ENCODE data around the gene MAPK8IP3. TPM values are rescaled to one million over a fixed set of nuclear protein-coding genes. Genes with fewer than 3 reads are reported as not detected.

Gene MAPK8IP3
- total RNA-seq, 1 experiment from 2014 or later: 41.1 TPM

DNA sequence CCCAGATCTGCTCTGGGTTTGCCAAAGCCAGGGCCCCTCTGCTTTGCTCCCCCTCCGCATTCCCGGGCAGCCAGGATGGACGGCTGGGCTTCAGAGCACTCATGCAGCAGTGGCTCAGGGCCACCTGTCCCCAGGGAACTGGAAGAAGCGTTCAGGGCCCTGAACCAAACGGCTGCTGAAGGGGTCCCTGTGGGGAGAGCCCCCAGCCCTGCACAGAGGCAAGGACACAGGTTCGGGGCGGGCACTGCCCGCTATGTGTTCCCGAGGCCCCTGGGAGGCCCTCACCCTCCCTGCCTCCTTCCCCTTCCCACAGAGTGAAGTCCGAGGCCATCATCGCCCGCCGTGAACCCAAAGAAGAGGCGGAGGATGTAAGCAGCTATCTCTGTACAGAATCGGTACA, 54.9 kb downstream of the MAPK8IP3 start:
- Histone ChIP-seq H3F3A (ENCODE audit: low read length, unreplicated experiment) (no peaks in the 10 kb centered on the region), H3K4me1 (ENCODE audit: insufficient read depth, low read length) (no peaks in the 10 kb centered on the region), H3K9me2 (replicated peaks; ENCODE audit: low read length) (no peaks in the 10 kb centered on the region), H3K4me3 (ENCODE audit: low read length) (no peak overlapping the region), H3K27ac (ENCODE audit: low read length) (no peak overlapping the region), H3K9me3 (ENCODE audit: low read length) (no peaks in the 10 kb centered on the region), H3K79me2 (ENCODE audit: low read length) (no peaks in the 10 kb centered on the region), H3K27me3 (ENCODE audit: low read length) (no peaks in the 10 kb centered on the region), H4K20me1 (ENCODE audit: low read length) (no peaks in the 10 kb centered on the region), H3K36me3 (ENCODE audit: low read depth, low read length) (no peaks in the 10 kb centered on the region), H3K4me2 (ENCODE audit: low read length) (no peak overlapping the region), H3K9ac (ENCODE audit: low read length) (no peak overlapping the region), H2AFZ (ENCODE audit: low read length) (no peak overlapping the region)
- CTCF ChIA-PET: no interaction called here
- DNase-seq (no peak), ATAC-seq (no peak)
- TF ChIP-seq EZH2 (IDR thresholded peaks at IDR 0.05; ENCODE audit: low read length, unreplicated experiment) (no peak), EZH2phosphoT487 (IDR thresholded peaks at IDR 0.05; ENCODE audit: borderline replicate concordance, low read length) (no peak)
- TF ChIP-seq, protein P1, sequence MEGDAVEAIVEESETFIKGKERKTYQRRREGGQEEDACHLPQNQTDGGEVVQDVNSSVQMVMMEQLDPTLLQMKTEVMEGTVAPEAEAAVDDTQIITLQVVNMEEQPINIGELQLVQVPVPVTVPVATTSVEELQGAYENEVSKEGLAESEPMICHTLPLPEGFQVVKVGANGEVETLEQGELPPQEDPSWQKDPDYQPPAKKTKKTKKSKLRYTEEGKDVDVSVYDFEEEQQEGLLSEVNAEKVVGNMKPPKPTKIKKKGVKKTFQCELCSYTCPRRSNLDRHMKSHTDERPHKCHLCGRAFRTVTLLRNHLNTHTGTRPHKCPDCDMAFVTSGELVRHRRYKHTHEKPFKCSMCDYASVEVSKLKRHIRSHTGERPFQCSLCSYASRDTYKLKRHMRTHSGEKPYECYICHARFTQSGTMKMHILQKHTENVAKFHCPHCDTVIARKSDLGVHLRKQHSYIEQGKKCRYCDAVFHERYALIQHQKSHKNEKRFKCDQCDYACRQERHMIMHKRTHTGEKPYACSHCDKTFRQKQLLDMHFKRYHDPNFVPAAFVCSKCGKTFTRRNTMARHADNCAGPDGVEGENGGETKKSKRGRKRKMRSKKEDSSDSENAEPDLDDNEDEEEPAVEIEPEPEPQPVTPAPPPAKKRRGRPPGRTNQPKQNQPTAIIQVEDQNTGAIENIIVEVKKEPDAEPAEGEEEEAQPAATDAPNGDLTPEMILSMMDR (conservative IDR thresholded peaks at IDR 0.05; ENCODE audit: low read depth, low read length): no peak
- no TSS peak for BruUV-seq (replicated peaks)
- intact Hi-C loops (cut with micrococcal nuclease): no loop called here
- POLR2A ChIA-PET (ENCODE audit: unreplicated experiment): no interaction called here

DNA sequence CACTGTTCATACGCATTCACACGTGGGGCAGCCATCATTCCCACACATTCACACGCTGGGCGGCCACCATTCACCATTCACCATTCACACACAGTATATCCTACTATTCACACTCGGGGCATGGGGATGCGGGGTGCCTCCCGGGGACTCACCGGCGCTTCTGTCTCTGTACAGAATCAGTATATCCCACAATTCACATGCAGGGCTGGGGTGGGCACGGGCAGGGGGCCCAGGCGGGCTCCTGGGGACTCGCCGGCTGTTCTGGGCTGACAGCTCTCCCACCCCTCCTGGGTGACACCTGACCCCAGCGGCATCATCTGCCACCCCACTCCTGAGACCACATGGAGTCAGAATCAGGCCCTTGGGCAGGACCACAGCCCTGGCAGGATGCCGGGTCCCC, 55.8 kb downstream of the MAPK8IP3 start:
- ATAC-seq (no peak), DNase-seq (no peak)
- no peaks in the 10 kb centered on the region for H3K79me2 ChIP-seq (ENCODE audit: low read length)
- BruUV-seq (replicated peaks): no TSS peak
- no peaks in the 10 kb centered on the region for H3K9me3 ChIP-seq (ENCODE audit: low read length)
- ChIA-PET POLR2A (ENCODE audit: unreplicated experiment) (no interaction called here), CTCF (no interaction called here)
- intact Hi-C loops (cut with micrococcal nuclease): no loop called here
- H3K4me2 ChIP-seq (ENCODE audit: low read length): no peak overlapping the region
- H3K27ac ChIP-seq (ENCODE audit: low read length): no peak overlapping the region
- H3F3A ChIP-seq (ENCODE audit: low read length, unreplicated experiment): no peaks in the 10 kb centered on the region
- H2AFZ ChIP-seq (ENCODE audit: low read length): no peak overlapping the region
- no peaks in the 10 kb centered on the region for H3K27me3 ChIP-seq (ENCODE audit: low read length)
- no peaks in the 10 kb centered on the region for H3K36me3 ChIP-seq (ENCODE audit: low read depth, low read length)
- H4K20me1 ChIP-seq (ENCODE audit: low read length): no peaks in the 10 kb centered on the region
- H3K9ac ChIP-seq (ENCODE audit: low read length): no peak overlapping the region
- TF ChIP-seq EZH2 (IDR thresholded peaks at IDR 0.05; ENCODE audit: low read length, unreplicated experiment) (no peak), EZH2phosphoT487 (IDR thresholded peaks at IDR 0.05; ENCODE audit: borderline replicate concordance, low read length) (no peak)
- TF ChIP-seq, protein P1 (conservative IDR thresholded peaks at IDR 0.05; ENCODE audit: low read depth, low read length): no peak
- no peaks in the 10 kb centered on the region for H3K4me1 ChIP-seq (ENCODE audit: insufficient read depth, low read length)
- H3K4me3 ChIP-seq (ENCODE audit: low read length): no peak overlapping the region
- no peaks in the 10 kb centered on the region for H3K9me2 ChIP-seq (replicated peaks; ENCODE audit: low read length)

DNA sequence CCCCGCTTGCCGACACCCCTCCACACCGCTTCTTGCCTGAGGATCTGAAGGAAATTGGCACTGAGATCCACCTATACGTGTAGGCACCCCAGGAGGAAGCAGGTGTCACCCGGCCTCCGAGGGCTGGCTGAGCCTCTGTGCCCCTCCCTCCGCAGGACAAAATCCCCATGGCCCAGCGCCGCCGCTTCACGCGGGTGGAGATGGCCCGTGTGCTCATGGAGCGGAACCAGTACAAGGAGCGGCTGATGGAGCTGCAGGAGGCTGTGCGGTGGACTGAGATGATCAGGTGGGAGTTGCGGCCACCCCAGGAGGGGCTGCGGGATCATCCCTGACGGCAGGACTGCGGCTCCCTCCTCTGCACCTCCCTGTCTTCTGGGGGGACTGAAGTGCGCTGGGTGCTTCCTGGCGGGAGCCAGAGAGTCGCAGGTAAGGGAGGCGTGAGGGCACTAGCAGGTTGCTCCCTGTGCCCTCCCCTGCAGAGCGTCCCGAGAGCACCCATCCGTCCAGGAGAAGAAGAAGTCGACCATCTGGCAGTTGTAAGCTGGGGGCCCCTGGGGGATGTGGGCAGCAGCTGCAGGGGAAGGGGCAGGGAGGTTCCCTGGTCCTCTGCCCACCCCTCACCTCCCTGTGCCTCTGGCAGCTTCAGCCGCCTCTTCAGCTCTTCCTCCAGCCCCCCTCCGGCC, 56.3 kb downstream of the MAPK8IP3 start:
- POLR2A ChIA-PET (ENCODE audit: unreplicated experiment): no interaction called here
- no peak overlapping the region for H3K27ac ChIP-seq (ENCODE audit: low read length)
- no peak overlapping the region for H3K4me2 ChIP-seq (ENCODE audit: low read length)
- H3K36me3 ChIP-seq (ENCODE audit: low read depth, low read length): no peaks in the 10 kb centered on the region
- no TSS peak for BruUV-seq (replicated peaks)
- no peaks in the 10 kb centered on the region for H3K9me3 ChIP-seq (ENCODE audit: low read length)
- DNase-seq (no peak), ATAC-seq (no peak)
- H3K79me2 ChIP-seq (ENCODE audit: low read length): no peaks in the 10 kb centered on the region
- H4K20me1 ChIP-seq (ENCODE audit: low read length): no peaks in the 10 kb centered on the region
- CTCF ChIA-PET: no interaction called here
- H3K9me2 ChIP-seq (replicated peaks; ENCODE audit: low read length): no peaks in the 10 kb centered on the region
- no peak overlapping the region for H3K9ac ChIP-seq (ENCODE audit: low read length)
- no peak overlapping the region for H2AFZ ChIP-seq (ENCODE audit: low read length)
- no peak for TF ChIP-seq EZH2phosphoT487 (IDR thresholded peaks at IDR 0.05; ENCODE audit: borderline replicate concordance, low read length)
- TF ChIP-seq EZH2 (IDR thresholded peaks at IDR 0.05; ENCODE audit: low read length, unreplicated experiment): no peak
- TF ChIP-seq, protein P1 (conservative IDR thresholded peaks at IDR 0.05; ENCODE audit: low read depth, low read length): no peak
- intact Hi-C loops (cut with micrococcal nuclease): no loop called here
- H3K4me3 ChIP-seq (ENCODE audit: low read length): no peak overlapping the region
- H3K4me1 ChIP-seq (ENCODE audit: insufficient read depth, low read length): no peaks in the 10 kb centered on the region
- no peaks in the 10 kb centered on the region for H3K27me3 ChIP-seq (ENCODE audit: low read length)
- no peaks in the 10 kb centered on the region for H3F3A ChIP-seq (ENCODE audit: low read length, unreplicated experiment)
